IMR-90 (cell line): ENCODE results near the gene NAB2.

Experiments
- BHLHE40 ChIP-seq: fragments of 150-350 bp; IDR thresholded peaks from 2 replicates; pipeline ENCODE4 v1.6.1; 2016; ENCODE audit warnings: mild to moderate bottlenecking, low read depth, low read length
- CEBPB ChIP-seq: IDR thresholded peaks from 2 replicates; pipeline ENCODE4 v1.6.1; 2012; ENCODE audit warnings: low read depth, low read length, improper control_type of control experiment
- CHD1 ChIP-seq: IDR thresholded peaks from 2 replicates; pipeline ENCODE4 v1.6.1; 2012; ENCODE audit warnings: low read depth, low read length, improper control_type of control experiment
- MAFK ChIP-seq: IDR thresholded peaks from 2 replicates; pipeline ENCODE4 v1.6.1; 2012; ENCODE audit warnings: low read depth, low read length, improper control_type of control experiment
- MAZ ChIP-seq: IDR thresholded peaks from 2 replicates; pipeline ENCODE4 v1.6.1; 2012; ENCODE audit warnings: low read depth, mild to moderate bottlenecking, low read length, improper control_type of control experiment, moderate library complexity, borderline replicate concordance
- MXI1 ChIP-seq: IDR thresholded peaks from 2 replicates; pipeline ENCODE4 v1.6.1; 2012; ENCODE audit warnings: low read depth, mild to moderate bottlenecking, low read length, moderate library complexity, borderline replicate concordance
- POLR2A ChIP-seq: IDR thresholded peaks from 2 replicates; pipeline ENCODE4 v1.6.1; 2012; ENCODE audit warnings: mild to moderate bottlenecking, low read depth, low read length
- RCOR1 ChIP-seq: IDR thresholded peaks from 2 replicates; pipeline ENCODE4 v1.6.1; 2012; ENCODE audit warnings: mild to moderate bottlenecking, low read length, improper control_type of control experiment; ENCODE audit not compliant: insufficient replicate concordance
- RFX5 ChIP-seq: IDR thresholded peaks from 2 replicates; pipeline ENCODE4 v1.8.0; 2012; ENCODE audit warnings: low read depth, mild to moderate bottlenecking, low read length, moderate library complexity
- TF ChIP-seq, protein P1 (sequence below): conservative IDR thresholded peaks from 2 replicates; pipeline ENCODE4 v1.5.1; 2012; ENCODE audit warnings: mild to moderate bottlenecking, low read depth, low read length, improper control_type of control experiment
- TF ChIP-seq, protein P2 (sequence below): fragments of 150-350 bp; IDR thresholded peaks from 2 replicates; pipeline ENCODE4 v1.6.1; 2017; ENCODE audit warnings: mild to moderate bottlenecking, antibody characterized with exemption, low read length, low read depth

DNA sequence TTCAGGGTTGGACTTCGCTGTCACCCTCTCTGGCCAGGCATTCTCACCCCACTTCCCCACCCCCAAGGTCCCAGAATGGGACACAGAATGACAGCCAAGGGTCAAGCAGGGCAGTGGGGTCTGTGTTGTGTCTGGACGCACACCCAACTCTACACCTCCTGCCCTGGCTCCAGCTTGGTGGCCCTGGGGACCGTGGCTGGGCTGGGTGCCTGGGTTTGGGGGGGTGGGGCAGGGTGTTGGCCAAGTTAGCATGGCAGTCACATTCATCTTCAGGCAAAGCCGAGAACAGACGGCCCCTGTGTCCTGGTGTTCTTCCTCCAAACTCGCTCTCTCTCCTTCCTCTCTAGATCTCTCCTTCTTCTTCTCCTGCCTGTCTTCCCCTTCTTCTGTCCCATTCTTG, 45.0 kb downstream of the NAB2 start:
- TF ChIP-seq MAFK (no peak), CHD1 (no peak), RCOR1 (no peak), BHLHE40 (no peak), MAZ (no peak), RFX5 (no peak), MXI1 (no peak), POLR2A (no peak), CEBPB (no peak)
- TF ChIP-seq, protein P1, sequence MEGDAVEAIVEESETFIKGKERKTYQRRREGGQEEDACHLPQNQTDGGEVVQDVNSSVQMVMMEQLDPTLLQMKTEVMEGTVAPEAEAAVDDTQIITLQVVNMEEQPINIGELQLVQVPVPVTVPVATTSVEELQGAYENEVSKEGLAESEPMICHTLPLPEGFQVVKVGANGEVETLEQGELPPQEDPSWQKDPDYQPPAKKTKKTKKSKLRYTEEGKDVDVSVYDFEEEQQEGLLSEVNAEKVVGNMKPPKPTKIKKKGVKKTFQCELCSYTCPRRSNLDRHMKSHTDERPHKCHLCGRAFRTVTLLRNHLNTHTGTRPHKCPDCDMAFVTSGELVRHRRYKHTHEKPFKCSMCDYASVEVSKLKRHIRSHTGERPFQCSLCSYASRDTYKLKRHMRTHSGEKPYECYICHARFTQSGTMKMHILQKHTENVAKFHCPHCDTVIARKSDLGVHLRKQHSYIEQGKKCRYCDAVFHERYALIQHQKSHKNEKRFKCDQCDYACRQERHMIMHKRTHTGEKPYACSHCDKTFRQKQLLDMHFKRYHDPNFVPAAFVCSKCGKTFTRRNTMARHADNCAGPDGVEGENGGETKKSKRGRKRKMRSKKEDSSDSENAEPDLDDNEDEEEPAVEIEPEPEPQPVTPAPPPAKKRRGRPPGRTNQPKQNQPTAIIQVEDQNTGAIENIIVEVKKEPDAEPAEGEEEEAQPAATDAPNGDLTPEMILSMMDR = no peak
- TF ChIP-seq, protein P2, sequence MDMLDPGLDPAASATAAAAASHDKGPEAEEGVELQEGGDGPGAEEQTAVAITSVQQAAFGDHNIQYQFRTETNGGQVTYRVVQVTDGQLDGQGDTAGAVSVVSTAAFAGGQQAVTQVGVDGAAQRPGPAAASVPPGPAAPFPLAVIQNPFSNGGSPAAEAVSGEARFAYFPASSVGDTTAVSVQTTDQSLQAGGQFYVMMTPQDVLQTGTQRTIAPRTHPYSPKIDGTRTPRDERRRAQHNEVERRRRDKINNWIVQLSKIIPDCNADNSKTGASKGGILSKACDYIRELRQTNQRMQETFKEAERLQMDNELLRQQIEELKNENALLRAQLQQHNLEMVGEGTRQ = no peak
